ENCODE data around the gene SLC5A1.

DNA sequence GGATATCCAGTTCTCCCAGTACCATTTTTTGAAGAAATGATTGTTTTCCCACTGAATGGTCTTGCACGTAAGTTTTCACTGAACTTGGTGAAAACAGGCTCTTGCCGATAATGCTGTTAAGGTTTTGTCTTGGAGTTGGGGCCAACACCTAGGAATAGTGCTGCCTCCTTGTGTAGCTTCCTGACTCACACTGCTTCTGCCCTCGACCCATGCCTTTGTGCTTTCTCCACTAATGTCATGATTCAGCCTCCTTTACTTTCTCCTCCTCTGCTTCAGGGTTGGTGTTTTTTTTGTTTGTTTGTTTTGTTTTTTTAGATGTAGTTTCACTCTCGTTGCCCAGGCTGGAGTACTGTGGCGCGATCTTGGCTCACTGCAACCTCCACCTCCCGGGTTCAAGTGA, 30.2 kb downstream of the SLC5A1 start:
- TF ChIP-seq GATA2 (IDR thresholded peaks at IDR 0.05; ENCODE audit: low read depth, low read length) (no peak), GATA3 (IDR thresholded peaks at IDR 0.05; ENCODE audit: low read depth, low read length) (no peak)
